Vagina (tissue), 2 donors: Measurements from ENCODE around the gene SLCO4C1. TPM values are rescaled to one million over a fixed set of nuclear protein-coding genes. Genes with fewer than 3 reads are reported as not detected.

Source experiments
- DNase-seq, 2 donors: peaks; one replicate each; pipeline ENCODE4 v3.0.0-alpha.2; 2017; ENCODE audit errors: extremely low spot score in 2 of 2
- H3K27ac ChIP-seq: fragments of 200-600 bp; sonication (generic); one replicate; pipeline ENCODE4 v1.5.1; 2019
- H3K27me3 ChIP-seq: fragments of 200-600 bp; sonication (generic); one replicate; pipeline ENCODE4 v1.5.1; 2019
- H3K36me3 ChIP-seq, 2 donors: fragments of 200-600 bp; sonication (generic); one replicate each; pipeline ENCODE4 v1.5.1; 2017 to 2019
- H3K4me1 ChIP-seq: fragments of 200-600 bp; sonication (generic); one replicate; pipeline ENCODE4 v1.5.1; 2019
- H3K4me3 ChIP-seq, 2 donors: fragments of 200-600 bp; sonication (generic); 1 replicate in 1 of 2; 2 replicates in 1 of 2; pipeline ENCODE4 v1.5.1; 2016 to 2019
- H3K9me3 ChIP-seq: fragments of 200-600 bp; sonication (generic); one replicate; pipeline ENCODE4 v1.5.1; 2019
- POLR2A ChIP-seq, 2 donors: fragments of 450-650 bp; IDR thresholded peaks; one replicate each; pipeline ENCODE4 v1.6.1; 2017; ENCODE audit warnings: antibody characterized with exemption in 2 of 2, mild to moderate bottlenecking in 2 of 2, moderate library complexity in 2 of 2
- POLR2AphosphoS5 ChIP-seq, 2 donors: sonication (generic); formaldehyde crosslinking; IDR thresholded peaks; one replicate each; pipeline ENCODE4 v1.9.0; 2017; ENCODE audit warnings: antibody characterized with exemption in 2 of 2, mild to moderate bottlenecking in 2 of 2, low read depth in 1 of 2; ENCODE audit not compliant: insufficient read depth in 1 of 2
- intact Hi-C: fragments of 100-400 bp; cut with DNase I; formaldehyde crosslinking; loops from one replicate; pipeline ENCODE4 v1.15.1; 2023
- total RNA-seq: library from RNA; depleted of rRNA; stranded (reverse); fragments of >200 nt; gene quantifications from one replicate; pipeline ENCODE4 v1.2.3, GENCODE V29; 2016
- TF ChIP-seq, protein P1 (sequence below), 3 experiments: fragments of 450-650 bp in 2 of 3; fragments of 200-600 bp in 1 of 3; sonication (generic) in 1 of 3; IDR thresholded peaks; one replicate each; pipeline ENCODE4 v1.5.1; 2017 to 2019; ENCODE audit warnings: antibody characterized with exemption in 3 of 3, mild to moderate bottlenecking in 2 of 3, moderate library complexity in 2 of 3

Gene SLCO4C1
- total RNA-seq, 1 donor from 2014 or later, result not detected

DNA sequence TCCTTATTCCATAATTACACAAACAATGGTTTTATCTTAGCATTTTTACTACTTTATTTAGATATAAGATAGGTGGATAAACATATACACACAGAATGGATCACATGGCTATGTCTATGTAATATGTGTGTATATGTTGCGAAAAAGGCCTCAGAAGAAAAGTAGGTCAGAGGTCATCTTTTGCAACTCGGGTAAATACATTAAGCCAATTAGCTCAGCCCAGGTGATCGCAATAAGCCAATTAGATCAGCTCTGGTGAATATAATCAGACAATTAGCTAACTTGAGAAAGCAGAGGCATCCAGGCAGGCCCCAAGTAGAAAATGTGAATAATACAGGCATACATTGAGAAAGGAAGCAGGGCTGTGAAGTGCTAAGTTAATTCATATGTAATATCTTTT is 24.3 kb downstream of the SLCO4C1 start:
- intact Hi-C loops, result no loop called here
- Histone ChIP-seq H3K27me3 (no peaks in the 10 kb centered on the region), H3K9me3 (no peaks in the 10 kb centered on the region), H3K4me1 (no peaks in the 10 kb centered on the region), H3K27ac (no peak overlapping the region), H3K36me3 (no peaks in the 10 kb centered on the region), H3K4me3 (no peak overlapping the region)
- no peak for DNase-seq
- no peak for TF ChIP-seq POLR2AphosphoS5 (IDR thresholded peaks at IDR 0.05; ENCODE audit: insufficient read depth in 1 of 2, low read depth in 1 of 2)
- TF ChIP-seq POLR2A (IDR thresholded peaks at IDR 0.05), result no peak
- TF ChIP-seq, protein P1, sequence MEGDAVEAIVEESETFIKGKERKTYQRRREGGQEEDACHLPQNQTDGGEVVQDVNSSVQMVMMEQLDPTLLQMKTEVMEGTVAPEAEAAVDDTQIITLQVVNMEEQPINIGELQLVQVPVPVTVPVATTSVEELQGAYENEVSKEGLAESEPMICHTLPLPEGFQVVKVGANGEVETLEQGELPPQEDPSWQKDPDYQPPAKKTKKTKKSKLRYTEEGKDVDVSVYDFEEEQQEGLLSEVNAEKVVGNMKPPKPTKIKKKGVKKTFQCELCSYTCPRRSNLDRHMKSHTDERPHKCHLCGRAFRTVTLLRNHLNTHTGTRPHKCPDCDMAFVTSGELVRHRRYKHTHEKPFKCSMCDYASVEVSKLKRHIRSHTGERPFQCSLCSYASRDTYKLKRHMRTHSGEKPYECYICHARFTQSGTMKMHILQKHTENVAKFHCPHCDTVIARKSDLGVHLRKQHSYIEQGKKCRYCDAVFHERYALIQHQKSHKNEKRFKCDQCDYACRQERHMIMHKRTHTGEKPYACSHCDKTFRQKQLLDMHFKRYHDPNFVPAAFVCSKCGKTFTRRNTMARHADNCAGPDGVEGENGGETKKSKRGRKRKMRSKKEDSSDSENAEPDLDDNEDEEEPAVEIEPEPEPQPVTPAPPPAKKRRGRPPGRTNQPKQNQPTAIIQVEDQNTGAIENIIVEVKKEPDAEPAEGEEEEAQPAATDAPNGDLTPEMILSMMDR (IDR thresholded peaks at IDR 0.05), result no peak

DNA sequence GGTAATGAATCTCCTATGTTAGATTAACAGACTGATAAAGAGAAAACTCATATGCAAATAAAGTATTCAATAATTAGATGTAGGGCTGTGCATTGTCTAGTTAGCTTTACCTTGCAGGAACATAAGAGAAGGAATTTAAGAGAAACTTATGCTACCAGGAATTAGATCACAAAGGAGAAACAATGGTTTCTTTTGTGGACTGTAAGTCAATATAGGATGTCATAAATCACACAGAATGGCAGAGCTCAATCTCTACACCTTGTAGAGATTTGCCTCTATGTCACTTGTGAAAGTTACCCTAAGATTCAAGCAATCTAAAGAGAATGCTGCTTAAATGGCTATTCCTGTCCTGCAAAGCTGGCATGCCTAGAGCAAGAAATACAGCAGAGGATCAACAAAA is 26.0 kb downstream of the SLCO4C1 start:
- H3K36me3 ChIP-seq, result no peaks in the 10 kb centered on the region
- no peaks in the 10 kb centered on the region for H3K4me1 ChIP-seq
- no peaks in the 10 kb centered on the region for H3K9me3 ChIP-seq
- no peak overlapping the region for H3K27ac ChIP-seq
- no peak for DNase-seq
- no peaks in the 10 kb centered on the region for H3K27me3 ChIP-seq
- H3K4me3 ChIP-seq, result no peak overlapping the region
- no peak for TF ChIP-seq POLR2A (IDR thresholded peaks at IDR 0.05)
- intact Hi-C loops, result no loop called here

DNA sequence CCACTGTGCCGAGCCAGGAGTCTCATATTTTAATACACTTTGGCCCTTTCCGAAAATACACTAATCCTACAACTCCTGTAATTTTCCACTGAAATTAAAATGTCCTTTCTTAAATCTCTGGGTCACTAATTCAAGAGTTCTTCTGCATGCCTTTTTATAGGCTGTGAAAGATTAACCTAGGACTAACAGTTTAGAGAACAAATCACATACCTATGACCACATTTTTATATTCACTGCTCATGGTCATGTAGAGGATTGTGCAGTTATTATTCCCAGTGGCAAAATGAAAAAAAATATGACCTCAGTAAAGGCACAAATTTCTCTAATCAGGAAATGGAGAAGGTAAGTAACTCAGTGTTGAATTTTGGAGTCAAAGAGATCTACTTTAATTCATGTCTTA is 33.4 kb downstream of the SLCO4C1 start:
- Histone ChIP-seq H3K27me3 (no peaks in the 10 kb centered on the region), H3K4me3 (no peak overlapping the region), H3K27ac (no peak overlapping the region), H3K4me1 (no peaks in the 10 kb centered on the region), H3K9me3 (no peaks in the 10 kb centered on the region), H3K36me3 (no peaks in the 10 kb centered on the region)
- intact Hi-C loops, result no loop called here
- TF ChIP-seq, protein P1 (IDR thresholded peaks at IDR 0.05), result no peak
- TF ChIP-seq POLR2AphosphoS5 (IDR thresholded peaks at IDR 0.05; ENCODE audit: insufficient read depth in 1 of 2, low read depth in 1 of 2) (no peak), POLR2A (IDR thresholded peaks at IDR 0.05) (no peak)
- no peak for DNase-seq

DNA sequence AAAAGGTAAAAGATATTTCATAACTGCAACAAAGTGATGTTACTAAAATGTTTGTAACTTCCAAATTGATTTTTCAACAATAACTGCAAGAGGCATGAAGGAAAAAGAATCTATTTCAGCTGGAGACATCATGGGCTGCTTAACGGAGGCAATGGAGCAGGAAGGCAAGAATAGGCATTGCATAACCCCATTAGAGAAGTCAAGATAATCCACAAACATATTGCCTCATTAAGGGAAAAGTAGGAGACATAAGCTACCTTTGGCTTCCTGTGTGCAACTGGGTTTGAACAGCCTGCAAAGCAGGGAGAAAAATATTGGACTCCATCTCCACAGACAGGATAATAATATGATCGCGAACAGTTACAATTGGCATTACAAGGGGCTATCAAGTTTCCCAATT is 46.7 kb downstream of the SLCO4C1 start:
- Histone ChIP-seq H3K4me1 (no peaks in the 10 kb centered on the region), H3K27me3 (no peaks in the 10 kb centered on the region), H3K4me3 (no peak overlapping the region), H3K27ac (no peak overlapping the region), H3K36me3 (no peaks in the 10 kb centered on the region), H3K9me3 (no peaks in the 10 kb centered on the region)
- intact Hi-C loops, result no loop called here
- no peak for TF ChIP-seq POLR2A (IDR thresholded peaks at IDR 0.05)
- no peak for TF ChIP-seq POLR2AphosphoS5 (IDR thresholded peaks at IDR 0.05; ENCODE audit: insufficient read depth in 1 of 2, low read depth in 1 of 2)
- TF ChIP-seq, protein P1 (IDR thresholded peaks at IDR 0.05), result no peak
- DNase-seq, result no peak

DNA sequence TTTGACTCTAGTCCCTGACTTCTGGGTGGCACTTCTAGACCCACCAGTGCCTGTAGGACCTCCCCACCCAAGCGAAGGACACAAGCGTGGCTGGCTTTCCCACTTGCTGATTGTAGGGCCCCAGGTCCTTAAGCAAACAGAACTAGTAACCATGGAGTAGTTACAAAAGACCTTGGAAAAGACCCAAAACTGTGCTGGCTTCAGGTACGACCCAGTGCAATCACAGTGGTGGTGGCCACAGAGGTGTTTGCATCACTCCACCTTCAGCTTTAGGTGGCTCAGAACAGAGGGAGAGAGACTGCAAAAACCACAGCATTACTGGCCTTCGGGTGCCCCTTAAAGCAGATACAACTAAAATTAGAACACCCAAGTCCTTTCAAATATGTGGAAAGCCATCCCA is 52.9 kb downstream of the SLCO4C1 start:
- H3K4me3 ChIP-seq, result no peak overlapping the region
- H3K36me3 ChIP-seq, result no peaks in the 10 kb centered on the region
- no peaks in the 10 kb centered on the region for H3K9me3 ChIP-seq
- no peak for DNase-seq
- intact Hi-C loops, result no loop called here
- no peak overlapping the region for H3K27ac ChIP-seq
- H3K27me3 ChIP-seq, result no peaks in the 10 kb centered on the region
- H3K4me1 ChIP-seq, result no peaks in the 10 kb centered on the region
- TF ChIP-seq, protein P1 (IDR thresholded peaks at IDR 0.05), result no peak
- no peak for TF ChIP-seq POLR2A (IDR thresholded peaks at IDR 0.05)
- no peak for TF ChIP-seq POLR2AphosphoS5 (IDR thresholded peaks at IDR 0.05; ENCODE audit: insufficient read depth in 1 of 2, low read depth in 1 of 2)
